Measurements from ENCODE around the gene ZNF358. TPM values are rescaled to one million over a fixed set of nuclear protein-coding genes. Genes with fewer than 3 reads are reported as not detected.

The ZNF358 gene
- total RNA-seq, result 5.2 and 5.3 TPM in 2 replicates

DNA sequence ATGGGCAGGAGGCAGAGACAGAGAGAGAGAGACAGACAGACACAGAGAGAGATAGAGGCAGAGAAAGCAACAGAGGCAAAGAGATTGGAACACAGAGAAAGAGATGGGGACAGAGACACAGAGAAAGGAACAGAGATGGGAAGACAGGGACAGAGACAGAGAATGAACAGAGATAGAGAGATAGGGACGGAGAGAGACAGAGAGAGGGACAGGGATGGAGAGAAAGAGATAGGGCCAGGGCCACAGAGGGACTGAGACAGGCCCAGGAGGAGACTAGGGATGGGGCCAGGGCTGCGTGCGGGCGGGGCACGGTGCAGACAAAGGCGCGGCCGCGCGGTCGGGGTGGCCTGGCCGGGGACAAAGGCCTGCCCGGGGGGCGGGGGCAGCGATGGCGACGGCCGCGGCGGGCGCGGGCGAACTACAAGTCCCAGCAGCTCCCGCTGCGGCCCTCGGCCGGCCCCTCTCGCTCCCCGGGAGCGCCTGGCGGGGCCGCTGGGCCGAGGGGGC lies at the start of gene ZNF358:
ZNF358 (plus strand) TSS at position 459 of the 507 bp plus-strand sequence. CDS start 3,140 bp downstream, outside the sequence.
- intact Hi-C loops (cut with micrococcal nuclease), result no loop called here

DNA sequence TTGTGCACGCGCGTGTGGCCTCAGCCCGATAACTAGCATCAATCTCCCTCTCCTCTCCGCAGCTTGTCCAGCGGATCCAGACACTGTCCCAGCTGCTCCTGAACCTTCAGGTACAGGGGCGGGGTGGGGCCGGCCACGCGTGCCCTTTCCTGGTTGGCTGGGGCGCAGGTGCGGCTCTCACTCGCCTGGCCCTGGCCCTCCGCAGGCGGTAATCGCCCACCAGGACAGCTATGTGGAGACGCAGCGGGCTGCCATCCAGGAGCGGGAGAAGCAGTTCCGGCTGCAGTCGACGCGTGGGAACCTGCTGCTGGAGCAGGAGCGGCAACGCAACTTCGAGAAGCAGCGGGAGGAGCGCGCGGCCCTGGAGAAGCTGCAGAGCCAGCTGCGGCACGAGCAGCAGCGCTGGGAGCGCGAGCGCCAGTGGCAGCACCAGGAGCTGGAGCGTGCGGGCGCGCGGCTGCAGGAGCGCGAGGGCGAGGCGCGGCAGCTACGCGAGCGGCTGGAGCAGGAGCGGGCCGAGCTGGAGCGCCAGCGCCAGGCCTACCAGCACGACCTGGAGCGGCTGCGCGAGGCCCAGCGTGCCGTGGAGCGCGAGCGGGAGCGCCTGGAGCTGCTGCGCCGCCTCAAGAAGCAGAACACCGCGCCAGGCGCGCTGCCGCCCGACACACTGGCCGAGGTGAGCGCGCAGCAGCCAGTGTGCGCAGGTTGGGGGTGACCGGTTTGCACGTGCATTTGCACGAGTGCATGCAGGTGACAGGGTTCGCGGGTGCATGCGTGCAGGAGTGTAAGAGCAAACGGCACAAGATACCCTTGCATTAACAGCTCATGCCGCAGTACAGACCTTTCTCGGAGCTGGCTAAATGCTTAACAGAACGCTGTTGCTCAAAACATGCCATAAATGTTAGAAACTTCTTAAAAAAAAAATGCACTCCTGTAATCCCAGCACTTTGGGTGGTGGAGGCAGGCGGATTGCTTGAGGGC lies 48.6 kb upstream of the ZNF358 start:
- intact Hi-C loops (cut with micrococcal nuclease), result no loop called here

GRCh38 chr19:7468840-7469239 lies 47.1 kb upstream of the ZNF358 start:
- intact Hi-C loops (cut with micrococcal nuclease), result no loop called here

- intact Hi-C loops (cut with micrococcal nuclease), result no loop called here
These were observed 46.1 kb upstream of the ZNF358 start for GRCh38 chr19:7469669-7470285.

DNA sequence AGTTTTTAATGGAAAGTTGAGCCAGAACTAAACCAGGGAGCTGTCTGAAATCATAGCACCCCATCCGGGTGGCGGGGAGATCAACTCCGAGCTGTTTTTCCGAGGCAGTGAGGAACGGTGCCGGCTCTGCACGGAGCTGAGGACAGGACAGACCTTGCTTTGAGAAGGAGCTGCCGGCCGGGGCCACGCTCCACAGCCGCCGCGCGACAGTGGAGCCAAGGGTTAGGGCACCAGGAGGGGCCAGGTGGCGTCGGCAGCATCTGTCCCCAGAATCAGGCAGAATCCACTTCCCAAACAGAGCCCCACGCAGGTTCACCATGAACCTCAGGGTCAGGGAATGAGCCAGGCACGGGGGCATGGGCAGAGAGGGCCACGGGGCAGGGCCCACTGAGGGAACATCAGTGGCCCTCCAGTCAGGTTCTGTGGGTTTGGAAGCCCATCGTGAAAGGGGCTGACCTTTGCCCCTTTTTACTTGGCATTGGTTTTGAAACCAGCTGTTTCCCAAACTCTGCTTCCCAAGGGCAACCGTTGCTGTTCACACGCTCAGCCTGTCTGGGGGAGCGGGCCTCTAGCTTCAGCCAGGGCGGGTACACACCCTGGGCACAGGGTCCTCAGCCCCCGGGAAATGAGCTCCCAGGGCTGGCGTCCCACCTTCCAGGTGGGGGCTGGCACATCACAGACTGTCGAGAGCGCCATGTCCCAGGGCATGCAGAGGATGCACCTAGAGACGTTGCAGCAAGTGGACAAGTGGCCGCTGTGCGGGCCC lies 45.2 kb upstream of the ZNF358 start:
- intact Hi-C loops (cut with micrococcal nuclease), result no loop called here

DNA sequence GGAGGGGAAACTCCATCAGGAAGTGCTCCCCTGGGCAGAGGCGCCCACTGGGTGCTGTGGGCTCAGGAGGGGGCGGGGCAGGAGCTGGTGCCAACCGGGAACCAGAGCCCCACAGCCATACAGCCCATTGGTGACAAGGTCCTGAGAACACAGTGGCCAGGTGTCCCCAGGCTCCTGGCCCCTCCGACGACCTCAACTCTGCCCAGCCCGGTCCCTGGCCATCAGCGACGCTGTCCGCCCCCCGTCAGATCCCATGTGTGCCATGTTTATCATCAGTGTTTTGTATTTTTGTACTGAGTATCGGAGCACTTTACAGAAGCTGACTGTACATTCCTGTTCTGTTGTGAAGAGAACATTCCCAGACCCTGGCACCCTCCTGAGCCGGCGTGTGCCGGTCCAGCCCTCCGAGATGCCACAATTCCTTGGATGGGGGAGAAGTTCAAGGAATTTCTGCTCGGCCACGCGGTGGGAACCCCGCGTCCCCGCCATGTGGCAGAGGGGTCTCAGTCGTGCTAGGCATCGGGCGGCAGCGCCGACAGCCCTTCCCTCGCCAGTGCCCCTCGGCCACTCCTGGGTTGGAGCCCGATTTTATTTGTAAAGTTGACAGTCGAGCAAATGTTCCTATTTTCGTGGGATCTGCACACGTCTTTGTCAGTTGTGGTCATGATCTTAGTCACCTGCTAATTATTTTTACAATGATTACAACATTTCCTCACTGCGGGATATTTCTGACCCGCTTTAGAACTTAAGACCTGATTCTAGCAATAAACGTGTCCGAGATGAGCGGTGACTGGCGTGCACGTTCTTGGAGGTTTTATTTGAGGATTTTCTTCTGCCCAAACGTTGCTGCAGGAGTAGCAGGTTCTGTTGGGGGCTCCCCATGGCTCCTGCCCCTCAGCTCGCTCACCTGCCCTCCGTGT lies 43.9 kb upstream of the ZNF358 start:
- intact Hi-C loops (cut with micrococcal nuclease), result no loop called here

DNA sequence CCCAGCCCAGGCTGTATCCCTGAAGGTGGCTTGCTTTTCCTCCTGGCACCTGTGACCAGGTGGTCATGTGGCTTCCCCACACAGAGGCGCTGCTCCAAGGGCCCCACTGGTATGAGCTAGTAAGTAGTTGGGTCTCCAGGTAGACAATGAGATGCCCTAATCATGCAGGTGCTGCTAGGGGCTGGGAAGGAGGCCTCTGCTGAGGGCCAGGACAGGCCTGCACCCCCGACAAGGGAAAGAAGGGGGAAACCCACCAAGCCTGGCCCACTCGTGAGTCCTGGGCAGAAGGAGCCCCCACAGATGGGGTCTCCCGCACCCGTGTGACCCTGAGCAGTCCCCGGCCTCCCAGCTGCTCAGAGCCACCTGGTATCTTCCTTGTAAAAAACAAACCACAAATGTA lies 40.2 kb upstream of the ZNF358 start:
- intact Hi-C loops (cut with micrococcal nuclease), result no loop called here

GRCh38 chr19:7476241-7476640 lies 39.7 kb upstream of the ZNF358 start:
- intact Hi-C loops (cut with micrococcal nuclease), result no loop called here

DNA sequence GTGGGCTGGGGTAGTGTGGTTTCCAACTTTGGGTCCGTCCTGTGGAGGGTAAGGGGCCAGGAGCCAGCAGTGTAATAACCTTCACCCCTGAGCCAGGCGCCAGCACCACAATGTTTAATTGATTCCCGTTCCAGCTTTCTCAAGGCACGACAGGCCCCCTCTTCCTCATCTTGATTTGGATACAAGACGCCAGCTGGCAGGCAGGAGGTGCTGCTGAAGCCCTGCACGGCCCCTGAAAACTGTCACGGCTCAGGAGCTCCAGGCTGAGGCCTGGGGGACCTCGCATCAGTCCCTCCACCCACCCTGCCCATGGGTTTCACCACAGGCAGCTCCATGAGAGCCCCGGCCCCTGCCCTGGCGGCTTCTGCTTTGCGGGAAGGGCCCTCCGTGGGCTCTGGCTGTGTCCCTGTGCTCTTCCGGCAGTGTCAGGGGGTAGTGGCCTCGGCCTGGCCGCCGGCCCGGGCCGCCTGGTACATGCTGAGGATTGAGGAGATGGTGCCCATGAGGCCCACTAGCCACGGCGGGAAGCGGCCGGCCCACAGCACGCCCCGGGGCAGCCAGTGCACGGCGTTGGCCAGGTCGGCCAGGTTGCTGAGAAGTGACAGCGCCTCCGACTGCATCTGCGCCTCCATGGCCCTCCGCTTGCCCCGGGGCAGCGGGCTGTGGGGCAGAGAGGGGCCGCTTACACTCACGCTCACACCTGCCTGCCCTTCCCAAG lies 39.0 kb upstream of the ZNF358 start:
- intact Hi-C loops (cut with micrococcal nuclease), result no loop called here

GRCh38 chr19:7477758-7478157 lies 38.1 kb upstream of the ZNF358 start:
- intact Hi-C loops (cut with micrococcal nuclease), result no loop called here

GRCh38 chr19:7478173-7478842 lies 37.6 kb upstream of the ZNF358 start:
- intact Hi-C loops (cut with micrococcal nuclease), result no loop called here

GRCh38 chr19:7478843-7479227 lies 37.1 kb upstream of the ZNF358 start:
- intact Hi-C loops (cut with micrococcal nuclease), result no loop called here

DNA sequence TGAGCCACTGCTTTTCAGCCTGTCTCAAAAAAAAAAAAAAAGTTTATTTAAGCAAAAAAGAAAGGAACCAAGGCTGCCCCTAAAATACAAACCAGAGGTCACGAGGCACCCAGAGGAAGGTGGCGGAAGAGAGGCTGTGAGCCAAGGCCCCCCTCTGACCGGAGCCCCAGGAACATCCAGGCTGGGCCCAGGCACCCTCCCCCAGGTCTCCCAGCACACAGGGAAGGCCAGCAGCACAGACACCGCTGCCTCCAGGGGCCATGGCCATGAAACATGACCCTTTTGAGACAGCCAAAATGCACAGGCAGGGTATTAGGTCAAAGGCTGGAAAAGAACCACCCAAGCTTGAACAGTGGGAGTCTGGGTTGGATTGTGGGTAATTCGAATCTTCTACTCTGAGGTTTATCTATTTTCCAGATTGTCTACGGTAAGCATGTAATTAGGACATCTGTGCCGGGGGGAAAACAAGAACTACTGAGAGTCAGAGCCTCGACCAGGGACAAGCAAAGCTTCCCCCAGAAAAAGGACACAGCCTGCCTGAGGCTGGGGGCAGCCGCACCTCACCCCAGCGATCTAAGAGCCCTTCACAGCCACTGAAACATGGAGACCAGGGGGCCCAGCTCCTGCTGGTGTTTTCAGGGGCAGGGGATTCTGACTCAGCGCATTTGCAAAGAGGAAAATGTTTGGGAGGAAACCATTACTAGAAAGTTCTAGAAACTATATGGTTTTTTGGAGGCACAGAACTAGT lies 35.5 kb upstream of the ZNF358 start:
- intact Hi-C loops (cut with micrococcal nuclease), result no loop called here

DNA sequence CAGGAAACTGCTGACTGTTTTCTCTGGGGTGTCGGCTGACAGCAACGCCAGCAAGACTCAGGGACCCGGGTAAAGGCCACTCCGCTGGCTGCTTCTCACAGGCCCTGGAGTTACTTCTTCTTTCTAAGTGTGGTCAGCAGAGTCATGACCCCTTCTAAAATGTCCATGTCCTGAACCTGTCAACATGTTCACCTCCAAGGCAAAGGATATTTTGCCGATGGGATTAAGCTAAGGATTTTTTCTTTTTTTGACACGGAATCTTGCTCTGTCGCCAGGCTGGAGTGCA lies 35.0 kb upstream of the ZNF358 start:
- intact Hi-C loops (cut with micrococcal nuclease), result no loop called here

GRCh38 chr19:7482584-7483439 lies 33.1 kb upstream of the ZNF358 start:
- intact Hi-C loops (cut with micrococcal nuclease), result no loop called here

- intact Hi-C loops (cut with micrococcal nuclease), result no loop called here
These were observed 32.1 kb upstream of the ZNF358 start for GRCh38 chr19:7483720-7484201.

DNA sequence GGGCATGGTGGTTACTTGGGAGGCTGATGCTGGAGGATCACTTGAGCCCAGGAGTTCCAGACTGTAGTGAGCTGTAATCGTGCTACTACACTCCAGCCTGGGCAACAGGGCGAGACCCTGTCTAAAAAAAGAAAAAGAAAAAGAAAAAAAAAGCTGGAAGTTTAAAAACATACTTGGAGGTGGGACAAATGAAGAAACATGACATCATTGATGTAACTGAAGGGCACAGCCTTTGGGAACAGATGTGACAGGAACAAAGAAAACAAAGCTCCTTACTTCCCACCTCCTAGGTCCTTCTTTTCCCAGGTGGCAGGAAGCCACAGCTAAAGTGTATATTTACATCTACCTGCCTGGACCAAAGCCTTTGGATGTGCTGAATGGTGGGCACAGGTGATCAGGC lies 29.0 kb upstream of the ZNF358 start:
- intact Hi-C loops (cut with micrococcal nuclease), result no loop called here

Measured in T-helper 2 cell treated with Interferon-gamma antibody and Interleukin-4, amounts not matched to agents 100 ng/mL and 5 ng/mL, for 36 hours (primary cell).